HG03571 (cell line): ENCODE measurements around the gene HACL1.

Experiments used
- ATAC-seq: cut with Tn5 transposase; IDR thresholded peaks from one replicate; pipeline ENCODE4 v1.9.1; 2021; ENCODE audit not compliant: unreplicated experiment

The HACL1 gene

GRCh38 chr3:15528854-15529537 lies 72.4 kb downstream of the HACL1 start:
- no peak for ATAC-seq

GRCh38 chr3:15527031-15527459 lies 74.3 kb downstream of the HACL1 start:
- no peak for ATAC-seq

- ATAC-seq: no peak
Observed at GRCh38 chr3:15525790-15526189, 75.6 kb downstream of the HACL1 start.

- ATAC-seq: no peak
Observed at GRCh38 chr3:15523660-15524417, 77.5 kb downstream of the HACL1 start.

GRCh38 chr3:15522016-15522415 lies 79.4 kb downstream of the HACL1 start:
- ATAC-seq: no peak

- ATAC-seq: no peak
Observed at GRCh38 chr3:15521573-15521965, 79.8 kb downstream of the HACL1 start, which contains the start of gene COLQ. TSS of gene COLQ (minus strand) at chr3:15521706. CDS start at chr3:15521625, 81 bp downstream.

- no peak for ATAC-seq
Observed at GRCh38 chr3:15520804-15521572, 80.4 kb downstream of the HACL1 start.

- ATAC-seq: no peak
Observed at GRCh38 chr3:15520185-15520584, 81.2 kb downstream of the HACL1 start.

- ATAC-seq: no peak
Observed at GRCh38 chr3:15519096-15519495, 82.3 kb downstream of the HACL1 start.

GRCh38 chr3:15514663-15515340 lies 86.6 kb downstream of the HACL1 start:
- ATAC-seq: no peak

- ATAC-seq: no peak
Observed at GRCh38 chr3:15513810-15514662, 87.3 kb downstream of the HACL1 start.

- ATAC-seq: no peak
Observed at GRCh38 chr3:15513116-15513515, 88.3 kb downstream of the HACL1 start.

GRCh38 chr3:15512166-15512565 lies 89.2 kb downstream of the HACL1 start:
- ATAC-seq: no peak

- ATAC-seq: no peak
Observed at GRCh38 chr3:15511156-15511555, 90.2 kb downstream of the HACL1 start.
